Suprapubic skin (tissue), 4 donors: ENCODE data around the gene MAP2K2.

Source experiments
- EP300 ChIP-seq: sonication (generic); formaldehyde crosslinking; IDR thresholded peaks from one replicate; pipeline ENCODE4 v1.6.1; 2017; ENCODE audit warnings: antibody characterized with exemption
- POLR2A ChIP-seq, 2 donors: fragments of 450-650 bp; IDR thresholded peaks; one replicate each; pipeline ENCODE4 v1.6.1; 2017; ENCODE audit warnings: antibody characterized with exemption in 2 of 2, mild to moderate bottlenecking in 2 of 2, moderate library complexity in 2 of 2
- POLR2AphosphoS5 ChIP-seq, 3 donors: sonication (generic); formaldehyde crosslinking; IDR thresholded peaks; one replicate each; pipeline ENCODE4 v1.6.1; 2017; ENCODE audit warnings: antibody characterized with exemption in 3 of 3
- TF ChIP-seq, protein P1 (sequence below), 2 donors: fragments of 200-600 bp in 1 of 2; fragments of 450-650 bp in 1 of 2; sonication (generic) in 1 of 2; IDR thresholded peaks; one replicate each; pipeline ENCODE4 v1.5.1; 2016 to 2019; ENCODE audit warnings: antibody characterized with exemption in 2 of 2, mild to moderate bottlenecking in 1 of 2, moderate library complexity in 1 of 2

GRCh38 chr19:4124638-4125037 lies 716 bp upstream of the MAP2K2 start:
- TF ChIP-seq, protein P1, sequence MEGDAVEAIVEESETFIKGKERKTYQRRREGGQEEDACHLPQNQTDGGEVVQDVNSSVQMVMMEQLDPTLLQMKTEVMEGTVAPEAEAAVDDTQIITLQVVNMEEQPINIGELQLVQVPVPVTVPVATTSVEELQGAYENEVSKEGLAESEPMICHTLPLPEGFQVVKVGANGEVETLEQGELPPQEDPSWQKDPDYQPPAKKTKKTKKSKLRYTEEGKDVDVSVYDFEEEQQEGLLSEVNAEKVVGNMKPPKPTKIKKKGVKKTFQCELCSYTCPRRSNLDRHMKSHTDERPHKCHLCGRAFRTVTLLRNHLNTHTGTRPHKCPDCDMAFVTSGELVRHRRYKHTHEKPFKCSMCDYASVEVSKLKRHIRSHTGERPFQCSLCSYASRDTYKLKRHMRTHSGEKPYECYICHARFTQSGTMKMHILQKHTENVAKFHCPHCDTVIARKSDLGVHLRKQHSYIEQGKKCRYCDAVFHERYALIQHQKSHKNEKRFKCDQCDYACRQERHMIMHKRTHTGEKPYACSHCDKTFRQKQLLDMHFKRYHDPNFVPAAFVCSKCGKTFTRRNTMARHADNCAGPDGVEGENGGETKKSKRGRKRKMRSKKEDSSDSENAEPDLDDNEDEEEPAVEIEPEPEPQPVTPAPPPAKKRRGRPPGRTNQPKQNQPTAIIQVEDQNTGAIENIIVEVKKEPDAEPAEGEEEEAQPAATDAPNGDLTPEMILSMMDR (IDR thresholded peaks at IDR 0.05) = no peak
- no peak for TF ChIP-seq POLR2AphosphoS5 (IDR thresholded peaks at IDR 0.05)
- no peak for TF ChIP-seq POLR2A (IDR thresholded peaks at IDR 0.05)
- TF ChIP-seq EP300 = no peak
